Ovary (tissue), 10 donors: ENCODE measurements around the gene TMED4. TPM values are rescaled to one million over a fixed set of nuclear protein-coding genes. Genes with fewer than 3 reads are reported as not detected.

Source experiments
- DNase-seq, 5 donors: peaks; one replicate each; pipeline ENCODE4 v3.0.0-alpha.2; 2019 to 2020
- H3K27ac ChIP-seq, 2 donors: fragments of 200-600 bp; one replicate each; pipeline versions ENCODE4 v1.5.1 to v1.8.0; 2019 to 2022
- H3K27me3 ChIP-seq: fragments of 200-600 bp; one replicate; pipeline ENCODE4 v1.8.0; 2022
- H3K36me3 ChIP-seq: fragments of 200-600 bp; sonication (generic); one replicate; pipeline ENCODE4 v1.5.1; 2019
- H3K4me1 ChIP-seq: one replicate; pipeline ENCODE4 v1.8.1; 2013; ENCODE audit warnings: mild to moderate bottlenecking, moderate library complexity; ENCODE audit not compliant: insufficient read depth
- H3K4me3 ChIP-seq: fragments of 200-600 bp; sonication (generic); one replicate; pipeline ENCODE4 v1.5.1; 2017
- H3K9me3 ChIP-seq, 2 donors: fragments of 200-600 bp in 1 of 2; sonication (generic) in 1 of 2; one replicate each; pipeline versions ENCODE4 v1.5.1 to v1.8.1; 2013 to 2019; ENCODE audit warnings: mild to moderate bottlenecking in 1 of 2, moderate library complexity in 1 of 2
- EP300 ChIP-seq: sonication (generic); formaldehyde crosslinking; IDR thresholded peaks from one replicate; pipeline ENCODE4 v1.6.1; 2017; ENCODE audit warnings: antibody characterized with exemption
- POLR2A ChIP-seq: fragments of 450-650 bp; IDR thresholded peaks from one replicate; pipeline ENCODE4 v1.6.1; 2017; ENCODE audit warnings: antibody characterized with exemption, mild to moderate bottlenecking, moderate library complexity
- WGBS, 3 donors: extraction: QIAGEN DNeasy Blood & Tissue Kit in 1 of 3; methylation state at CpG; one replicate each; pipeline versions ENCODE4 v1.1.5 to v1.1.7; 2013 to 2017; 5-methylcytosine and 5-hydroxymethylcytosine counted together
- intact Hi-C, 4 donors: fragments of 100-400 bp; cut with DNase I; formaldehyde crosslinking; loops; one replicate each; pipeline versions ENCODE4 v1.11.0 to v1.15.1; 2022 to 2023
- long read RNA-seq, 3 donors: library from polyadenylated mRNA in 2 of 3; unstranded in 2 of 3; transcript quantifications; one replicate each; pipeline ENCODE4 v2.0.0 and lab custom pipeline, GENCODE V29; 2021 to 2026
- polyA plus RNA-seq, 2 donors: library from polyadenylated mRNA; stranded (reverse); fragments of 200-250 nt in 1 of 2; fragments of 350-450 nt in 1 of 2; fragmentation: Illumina TruSeq in 1 of 2; extraction: RNeasy Lipid Tissue Mini Kit (QIAGEN cat#74804) in 1 of 2; gene quantifications; one replicate each; pipeline ENCODE4 v1.2.3, GENCODE V29; 2013 to 2014
- total RNA-seq, 7 donors: library from RNA; depleted of rRNA in 2 of 7; stranded (reverse); fragments of >200 nt in 2 of 7; fragmentation: NEBNext Ultra II Directional in 3 of 7; extraction: Animal tissue kit (Norgen Biotek cat#: 25700) in 3 of 7; gene quantifications; one replicate each; pipeline versions ENCODE4 v1.1.0 to v1.2.4, GENCODE V29; 2016 to 2023
- TF ChIP-seq, protein P1 (sequence below), 3 donors: fragments of 450-650 bp in 2 of 3; fragments of 200-600 bp in 1 of 3; IDR thresholded peaks; one replicate each; pipeline versions ENCODE4 v1.5.1 to v1.8.0; 2016 to 2022; ENCODE audit warnings: antibody characterized with exemption in 3 of 3, mild to moderate bottlenecking in 1 of 3
- donor health status: DM: no; HTN: no; CAD: no; lungs with moderate emphysema.
- donor health status: DM: no; HTN: no; CAD: no.
- donor health status: Bipolar disorder and iron deficiency.
- donor health status: DM: yes; HTN: yes; CAD: no.
- donor health status: DM: no; HTN: no; CAD: no.
- donor health status: DM: yes; HTN: yes; CAD: no.

TMED4 gene
- total RNA-seq (100 to 1,000 TPM in 2 of 7 donors, 10 to 100 TPM in 5; 74.9 to 155 (median 95.9) TPM), polyA plus RNA-seq (100 to 1,000 TPM in 1 of 2 donors, 10 to 100 TPM in 1; 79.3 to 106 TPM)
- long read RNA-seq, donor 1, transcript TMED4-203 (5 exons, 2,322 nt): major isoform, 289 of 403 reads
- long read RNA-seq, donor 1, transcript TMED4-205 (4 exons, 1,755 nt): minor isoform, 82 of 403 reads
- long read RNA-seq, donor 1, transcript TMED4-201 (4 exons, 2,203 nt): minor isoform, 6 of 403 reads
- long read RNA-seq, donor 1, partial matches to known transcripts: 23 of 403 reads
- long read RNA-seq, donor 1, other reads (novel, unspliced or antisense): 2 of 403 reads
- long read RNA-seq, donor 2, transcript TMED4-203 (5 exons, 2,322 nt): major isoform, 45 of 59 reads
- long read RNA-seq, donor 2, transcript TMED4-205 (4 exons, 1,755 nt): minor isoform, 12 of 59 reads
- long read RNA-seq, donor 2, partial matches to known transcripts: 0 of 59 reads
- long read RNA-seq, donor 2, other reads (novel, unspliced or antisense): 0 of 59 reads
- long read RNA-seq, donor 3, transcript TMED4-205 (4 exons, 1,755 nt): minor isoform, 23 of 97 reads
- long read RNA-seq, donor 3, transcript TMED4-203 (5 exons, 2,322 nt): major isoform, 61 of 97 reads
- long read RNA-seq, donor 3, partial matches to known transcripts: 5 of 97 reads
- long read RNA-seq, donor 3, other reads (novel, unspliced or antisense): 6 of 97 reads

DNA sequence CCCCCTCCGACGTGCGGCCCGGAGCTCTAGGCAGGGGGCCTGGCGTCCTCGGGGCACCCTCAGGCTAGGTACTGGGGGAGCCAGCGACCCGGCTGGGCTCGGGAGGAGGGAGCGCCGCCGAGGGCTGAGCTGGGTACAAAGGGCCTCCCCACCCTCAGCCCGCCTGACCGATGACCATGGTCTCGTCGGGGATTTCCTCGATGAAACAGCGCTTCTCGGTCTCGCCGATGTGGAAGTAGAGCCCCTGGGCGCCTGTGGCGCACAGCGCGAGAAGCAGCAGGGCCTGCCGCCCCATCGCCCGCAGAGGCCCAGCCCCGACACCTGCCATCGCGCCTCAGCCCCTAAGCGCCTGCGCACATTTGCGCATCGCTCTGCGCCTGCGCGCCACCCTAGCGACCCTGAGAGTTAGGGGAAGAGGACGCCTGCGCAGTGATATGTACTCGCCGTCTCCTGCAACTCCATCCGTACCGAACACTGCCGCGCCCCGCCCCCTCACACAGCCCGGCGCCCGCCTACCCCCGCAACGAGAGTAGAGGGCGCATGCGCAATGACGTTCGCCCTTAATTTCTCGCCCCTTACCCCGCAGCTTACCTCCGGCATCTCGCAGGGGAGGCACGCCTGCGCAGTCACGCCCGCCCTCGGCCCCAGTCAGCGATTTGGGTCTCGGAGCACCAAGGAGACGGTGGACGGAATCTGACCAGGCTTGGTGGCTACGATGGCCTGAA, at the start of gene TMED4:
Gene TMED4 (minus strand): TSS at position 353 of the 725 bp plus-strand sequence. CDS start 25 bp downstream, at position 328.
- peak within 1 kb of the TSS; percentile 99 for H3K4me3 ChIP-seq
- WGBS, 3 donors: 0% methylated on average over 42 to 71 of the region's 71 CpGs
- no peaks in the 10 kb centered on the region for H3K9me3 ChIP-seq
- no peaks in the 10 kb centered on the region for H3K27me3 ChIP-seq
- intact Hi-C loops: loop anchor here in 2 of 4 donors (5.0 to 10.0 kb wide), 2 partner anchors 173 to 265 kb away; partner anchors contain the start of gene H2AZ2 (in 1 of the 2)
- DNase-seq: peak; percentile 100
- peak within 1 kb of the TSS; percentile 85 to 98 for H3K27ac ChIP-seq
- peaks cover 7% of the 10 kb centered on the region for H3K4me1 ChIP-seq
- TF ChIP-seq, protein P1, sequence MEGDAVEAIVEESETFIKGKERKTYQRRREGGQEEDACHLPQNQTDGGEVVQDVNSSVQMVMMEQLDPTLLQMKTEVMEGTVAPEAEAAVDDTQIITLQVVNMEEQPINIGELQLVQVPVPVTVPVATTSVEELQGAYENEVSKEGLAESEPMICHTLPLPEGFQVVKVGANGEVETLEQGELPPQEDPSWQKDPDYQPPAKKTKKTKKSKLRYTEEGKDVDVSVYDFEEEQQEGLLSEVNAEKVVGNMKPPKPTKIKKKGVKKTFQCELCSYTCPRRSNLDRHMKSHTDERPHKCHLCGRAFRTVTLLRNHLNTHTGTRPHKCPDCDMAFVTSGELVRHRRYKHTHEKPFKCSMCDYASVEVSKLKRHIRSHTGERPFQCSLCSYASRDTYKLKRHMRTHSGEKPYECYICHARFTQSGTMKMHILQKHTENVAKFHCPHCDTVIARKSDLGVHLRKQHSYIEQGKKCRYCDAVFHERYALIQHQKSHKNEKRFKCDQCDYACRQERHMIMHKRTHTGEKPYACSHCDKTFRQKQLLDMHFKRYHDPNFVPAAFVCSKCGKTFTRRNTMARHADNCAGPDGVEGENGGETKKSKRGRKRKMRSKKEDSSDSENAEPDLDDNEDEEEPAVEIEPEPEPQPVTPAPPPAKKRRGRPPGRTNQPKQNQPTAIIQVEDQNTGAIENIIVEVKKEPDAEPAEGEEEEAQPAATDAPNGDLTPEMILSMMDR (IDR thresholded peaks at IDR 0.05): no peak
- peak; percentile 70 for TF ChIP-seq POLR2A
- no peaks in the 10 kb centered on the region for H3K36me3 ChIP-seq

DNA sequence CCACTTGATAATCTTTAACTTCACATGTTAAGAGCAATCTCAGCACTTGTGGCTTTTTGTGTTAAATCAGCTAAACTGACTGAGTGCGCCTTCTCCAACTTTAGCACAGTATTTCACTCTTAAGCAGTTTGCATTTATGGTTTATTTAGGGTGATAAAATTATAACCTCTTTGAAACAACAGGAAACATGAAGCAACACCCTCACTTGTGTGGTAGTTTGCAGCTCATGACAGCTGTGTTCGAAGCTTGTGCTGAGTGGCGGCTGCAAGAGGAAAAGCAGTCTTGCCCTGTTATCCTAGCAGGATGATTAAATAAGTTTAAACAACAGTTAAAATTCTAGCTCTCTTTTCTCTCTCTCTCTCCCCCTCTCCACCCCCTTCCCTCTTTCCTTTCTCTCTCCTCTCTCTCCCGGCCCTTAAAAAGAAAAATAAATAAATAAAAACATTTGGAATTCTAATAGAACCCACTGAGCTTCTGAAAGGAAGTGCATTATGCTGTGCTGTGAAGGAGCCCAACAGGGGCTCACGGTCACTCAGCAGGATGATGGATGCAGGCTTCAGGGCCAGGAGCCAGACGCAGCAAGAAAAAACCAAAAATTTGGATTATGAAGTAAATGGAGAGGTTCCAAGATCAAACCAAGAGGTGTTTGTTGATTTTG, 49.6 kb upstream of the TMED4 start:
- intact Hi-C loops: loop anchor here in 1 of 4 donors (1.0 kb wide), 1 partner anchor 15 kb away; no protein-coding TSS in a partner anchor
- 32 to 58% (median 54%) methylated on average over 6 of the region's 6 CpGs for WGBS, 3 donors
- no peak for DNase-seq
- H3K4me3 ChIP-seq: no peak overlapping the region
- no peaks in the 10 kb centered on the region for H3K36me3 ChIP-seq
- TF ChIP-seq EP300: no peak
- TF ChIP-seq, protein P1 (IDR thresholded peaks at IDR 0.05): no peak
- no peak for TF ChIP-seq POLR2A
- H3K27ac ChIP-seq: no peak overlapping the region
- no peaks in the 10 kb centered on the region for H3K9me3 ChIP-seq
- no peaks in the 10 kb centered on the region for H3K27me3 ChIP-seq
- H3K4me1 ChIP-seq: peaks cover 11% of the 10 kb centered on the region

DNA sequence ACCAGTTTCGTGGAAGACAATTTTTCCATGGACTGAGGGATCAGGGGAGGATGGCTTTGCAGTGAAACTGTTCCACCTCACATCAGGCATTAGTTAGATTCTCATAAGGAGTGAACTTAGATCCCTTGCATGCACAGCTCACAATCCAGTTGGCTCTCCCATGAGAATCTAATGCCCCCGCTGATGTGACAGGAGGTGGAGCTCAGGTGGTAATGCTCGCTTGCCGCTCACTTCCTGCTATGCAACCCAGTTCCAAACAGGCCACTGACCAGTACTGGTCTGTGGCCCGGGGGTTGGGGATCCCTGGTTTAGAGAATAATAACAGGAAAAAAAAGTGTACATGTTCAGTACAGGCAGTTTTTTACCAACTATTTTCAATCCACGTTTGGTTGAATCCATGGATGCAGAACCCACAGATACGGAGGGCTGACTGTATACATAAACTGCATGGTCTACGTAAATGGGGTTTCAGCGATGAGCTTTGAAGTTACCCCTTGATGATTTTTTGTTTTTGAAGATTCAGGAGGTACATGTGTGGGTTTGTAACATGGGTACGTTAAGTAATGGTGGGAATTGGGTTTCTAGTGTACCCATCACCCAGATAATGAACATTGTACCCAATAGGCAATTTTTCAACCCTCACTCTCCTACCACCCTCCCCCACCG, 48.9 kb upstream of the TMED4 start:
- DNase-seq: no peak
- no peaks in the 10 kb centered on the region for H3K9me3 ChIP-seq
- WGBS, 3 donors: 75 to 87% (median 78%) methylated on average over 11 of the region's 11 CpGs
- TF ChIP-seq, protein P1 (IDR thresholded peaks at IDR 0.05): no peak
- TF ChIP-seq EP300 (no peak), POLR2A (no peak)
- H3K27ac ChIP-seq: no peak overlapping the region
- no peak overlapping the region for H3K4me3 ChIP-seq
- intact Hi-C loops: no loop called here
- H3K27me3 ChIP-seq: no peaks in the 10 kb centered on the region
- peaks cover 11% of the 10 kb centered on the region for H3K4me1 ChIP-seq
- no peaks in the 10 kb centered on the region for H3K36me3 ChIP-seq
